HL-60/S4 treated with retinoic acid at 250 ng/mL for 4 days and 3 days (cell line): Measurements from ENCODE around the gene ENDOV.

Experiments
- in situ Hi-C: fragments of 300-500 bp; cut with MboI; formaldehyde crosslinking; loops from 2 replicates; pipeline ENCODE4 v1.7.0; 2022; ENCODE audit warnings: low sequenced_read_pairs

Gene ENDOV

DNA sequence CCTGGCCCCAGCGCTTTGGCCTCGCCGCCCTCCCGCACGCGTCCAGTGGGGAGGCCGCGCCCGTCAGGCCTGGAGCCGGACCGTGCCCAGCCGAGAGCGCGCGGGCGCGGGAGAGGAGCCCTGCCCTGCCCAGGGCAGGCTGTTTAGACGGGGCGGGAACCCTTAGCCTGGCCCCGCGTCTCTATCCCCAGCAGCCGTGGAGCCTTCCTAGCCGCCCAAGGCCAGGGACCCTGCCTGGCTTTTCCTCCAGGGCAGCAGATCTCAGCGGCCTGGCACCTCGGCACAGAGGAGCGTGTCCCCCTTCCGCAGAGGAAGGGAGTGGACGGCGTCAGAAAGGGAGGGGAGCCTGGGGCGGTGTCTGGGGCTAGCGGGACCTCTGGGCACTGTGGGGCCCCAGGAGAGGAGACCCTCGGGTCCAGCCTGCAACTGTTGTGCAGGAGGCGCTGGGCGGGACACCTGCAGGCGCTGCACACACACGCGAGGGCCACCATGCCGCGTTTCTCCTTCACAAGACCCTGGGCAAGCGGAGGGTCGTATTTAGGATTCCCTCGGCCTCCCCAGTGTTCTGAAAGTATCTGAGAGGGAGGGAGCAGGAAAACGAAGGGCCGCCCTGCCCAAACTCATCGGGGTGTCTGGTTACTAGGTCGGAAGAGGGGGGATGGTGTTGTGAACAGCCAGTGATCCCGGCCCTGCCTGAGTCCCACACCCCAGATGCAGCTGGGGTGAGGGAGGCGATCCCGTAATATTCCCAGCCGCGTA, 63.7 kb downstream of the ENDOV start:
- in situ Hi-C loops: no loop called here

DNA sequence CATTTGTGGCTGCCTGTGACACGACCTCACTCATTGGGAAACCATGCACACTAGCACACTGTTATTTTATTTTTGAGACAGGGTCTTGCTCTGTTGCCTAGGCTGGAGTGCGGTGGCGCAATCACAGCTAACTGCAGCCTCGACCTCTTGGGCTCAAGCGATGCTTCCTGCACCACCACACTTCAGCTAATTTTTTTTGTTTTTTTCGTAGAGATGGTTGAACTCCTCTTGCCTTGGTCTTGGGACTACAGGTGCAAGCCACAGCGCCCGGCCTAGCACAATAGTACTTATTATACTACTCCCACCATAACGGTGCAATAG, 64.2 kb downstream of the ENDOV start:
- in situ Hi-C loops: no loop called here

- in situ Hi-C loops: no loop called here
Observed at GRCh38 chr17:80480248-80480647, 65.3 kb downstream of the ENDOV start.

DNA sequence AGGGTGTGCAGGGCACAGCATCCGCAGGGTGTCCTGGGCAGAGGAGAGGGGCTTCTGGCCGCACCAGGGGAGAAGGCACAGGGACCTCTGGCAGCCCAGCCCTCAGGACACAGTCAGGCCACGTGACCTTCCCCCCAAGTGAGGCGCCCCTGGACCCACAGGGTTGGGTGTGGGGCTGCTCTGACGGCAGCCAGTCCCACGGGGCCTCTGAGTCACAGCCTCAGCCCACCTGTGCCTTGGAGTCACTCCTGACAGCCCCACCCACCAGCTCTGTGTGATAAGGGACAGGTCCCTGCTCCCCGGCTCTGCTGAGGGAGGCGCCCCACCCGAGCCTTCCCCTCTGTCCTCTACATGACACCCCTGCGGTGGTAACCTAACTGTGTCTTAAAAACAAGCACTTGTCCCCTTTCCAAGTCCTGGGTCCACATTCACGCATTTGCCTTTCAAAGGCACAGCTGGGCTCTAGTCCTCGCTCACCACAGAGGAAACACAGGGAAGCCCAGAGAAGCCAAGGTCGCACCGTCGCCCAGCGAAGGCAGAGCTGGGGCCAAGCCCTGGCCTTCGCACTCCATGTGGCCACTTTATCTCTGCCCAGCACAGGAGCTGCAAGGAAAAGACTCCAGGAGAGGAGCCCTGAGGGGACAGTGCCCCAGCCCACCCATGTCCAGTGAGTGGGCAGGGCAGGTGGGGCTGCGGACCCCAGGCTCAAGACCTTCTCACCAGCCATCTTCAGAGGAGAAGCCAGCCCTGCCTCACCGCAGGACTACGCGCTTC, 66.5 kb downstream of the ENDOV start:
- in situ Hi-C loops: no loop called here

GRCh38 chr17:80482058-80482318, 67.0 kb downstream of the ENDOV start:
- in situ Hi-C loops: no loop called here

DNA sequence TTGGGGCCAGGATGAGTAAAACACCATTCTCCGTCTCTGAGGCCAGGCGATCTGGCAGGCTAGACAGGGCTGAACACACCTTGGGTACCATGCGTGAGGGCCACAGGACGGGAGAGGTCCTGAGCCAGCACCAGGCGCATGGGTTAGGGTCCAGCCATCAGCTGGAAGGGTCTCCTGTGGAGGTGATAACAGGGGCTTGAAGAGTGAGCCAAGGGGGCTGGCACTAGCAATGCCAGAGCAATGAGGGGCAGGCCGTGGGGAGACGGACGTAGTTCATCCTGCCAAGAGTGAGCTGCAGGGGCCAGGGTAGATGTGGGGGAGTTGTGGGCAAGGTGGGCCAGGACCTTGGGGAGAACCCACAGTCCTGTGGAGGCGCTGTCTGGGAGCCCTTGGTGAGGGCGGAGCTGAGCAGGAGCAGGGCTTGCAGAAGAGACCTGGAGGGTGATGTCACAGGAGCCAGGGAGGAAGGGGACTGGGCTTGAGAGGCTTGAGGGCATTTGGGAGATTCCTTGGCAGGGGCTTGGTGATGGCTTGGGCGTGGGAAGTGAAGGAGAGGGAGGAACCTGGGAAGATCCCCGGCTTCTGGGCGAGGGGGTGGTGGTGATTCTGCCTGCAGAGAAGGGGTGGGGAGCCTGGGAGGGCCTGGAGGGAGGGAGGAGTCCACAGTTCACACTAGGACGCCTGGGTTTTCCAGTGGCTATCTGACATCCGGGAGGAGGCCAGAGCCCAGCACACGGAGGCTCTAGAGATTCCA, 67.8 kb downstream of the ENDOV start:
- in situ Hi-C loops: no loop called here

DNA sequence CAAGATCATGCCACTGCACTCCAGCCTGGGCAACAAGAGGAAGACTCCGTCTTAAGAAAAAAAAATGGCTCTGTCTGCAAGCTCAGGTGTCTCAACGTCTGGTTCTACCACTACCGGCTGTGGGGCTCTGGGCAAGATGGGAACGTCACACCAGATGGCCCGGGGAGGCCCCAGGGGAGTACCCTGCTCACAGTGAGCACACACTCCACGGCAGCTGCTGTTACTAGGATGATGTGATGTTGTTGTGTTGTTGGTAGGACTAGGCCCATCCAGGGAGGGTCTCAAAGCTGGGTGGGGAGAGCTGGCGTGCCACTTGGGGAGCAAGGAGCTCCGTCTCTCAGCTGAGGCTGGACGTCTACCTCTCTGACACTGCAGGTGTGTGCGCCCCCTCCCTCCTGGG, 70.9 kb downstream of the ENDOV start:
- in situ Hi-C loops: no loop called here

DNA sequence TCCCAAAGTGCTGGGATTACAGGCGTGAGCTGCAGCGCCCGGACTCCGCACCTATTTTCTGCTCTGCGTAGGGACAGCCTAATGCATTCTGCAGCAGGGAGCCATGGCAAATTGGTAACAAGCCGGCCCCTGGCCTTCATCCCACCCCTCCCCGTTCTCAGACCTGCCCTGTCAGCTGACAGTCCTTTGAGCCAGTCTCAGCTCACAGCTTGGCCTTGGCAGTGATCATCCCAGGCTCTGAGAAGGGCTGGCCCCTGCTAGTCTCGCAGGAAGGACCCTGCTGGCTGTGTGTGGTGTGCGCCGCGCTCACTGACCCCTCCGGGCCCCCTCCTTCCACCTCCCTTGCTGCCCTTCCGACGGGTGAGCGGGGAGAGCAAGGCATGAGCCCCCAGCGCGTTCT, 71.7 kb downstream of the ENDOV start:
- in situ Hi-C loops: no loop called here

DNA sequence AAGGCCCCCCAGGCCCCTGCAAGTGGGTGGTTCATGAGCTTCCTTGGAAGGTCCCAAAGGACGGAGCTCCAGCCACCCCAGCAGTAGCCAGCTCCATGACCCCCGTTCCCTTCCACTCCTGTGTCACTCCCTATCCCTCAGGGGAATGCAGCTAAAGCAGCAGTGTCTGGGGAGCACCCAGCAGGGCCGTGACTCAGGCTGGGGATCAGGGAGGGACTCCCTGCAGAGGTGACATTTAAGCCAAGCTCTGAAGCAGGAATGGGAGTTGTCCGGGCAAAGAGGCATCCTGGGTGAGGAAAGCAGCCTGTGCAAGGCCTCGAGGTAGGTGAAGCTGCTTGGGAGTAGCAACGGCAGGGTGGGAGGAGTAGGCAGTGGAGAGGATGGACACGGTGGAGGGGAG, 72.5 kb downstream of the ENDOV start:
- in situ Hi-C loops: no loop called here
